Stimulated activated CD8-positive, alpha-beta memory T cell treated with anti-CD3 and anti-CD28 coated beads, Interleukin-15, amount 100 ng/mL, for 4 hours (primary cell): ENCODE data around the gene SLC39A12.
"Not testable (repeated sequence)": the region's sequence is repeated elsewhere in the genome, so short reads cannot be mapped to it uniquely, and the experiment has no call there.

ENCODE experiments used
- DNase-seq, 2 donors: peaks; one replicate each; pipeline ENCODE4 v3.0.0-alpha.2; 2020; ENCODE audit warnings: low read depth in 2 of 2

The SLC39A12 gene

GRCh38 chr10:17951868-17952371 is at the start of gene SLC39A12:
Gene SLC39A12, plus strand, starts transcription at chr10:17951918. Its CDS starts 1,359 bp downstream, at chr10:17953277.
- no peak for DNase-seq

GRCh38 chr10:17904564-17904963 is 47.2 kb upstream of the SLC39A12 start:
- no peak for DNase-seq

DNA sequence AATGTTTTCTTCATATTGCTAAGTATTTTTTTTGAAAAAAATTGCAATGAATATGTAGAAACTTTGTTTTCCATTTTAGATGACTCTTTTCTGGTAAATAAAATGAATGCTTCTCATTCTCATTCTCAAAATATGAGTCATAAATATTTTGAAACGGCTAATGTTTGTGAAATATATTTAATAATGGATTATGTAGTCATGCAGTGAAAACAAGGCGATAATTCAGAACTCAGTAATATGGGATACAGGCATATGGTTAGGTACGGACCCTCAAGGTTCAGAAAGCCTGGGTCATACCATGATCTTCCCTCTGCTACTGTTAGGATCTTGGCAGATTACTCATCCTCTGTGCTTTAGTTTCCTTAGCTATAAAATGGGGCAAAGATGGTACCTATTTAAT is 46.2 kb upstream of the SLC39A12 start:
- DNase-seq = no peak

- DNase-seq = no peak
Observed at GRCh38 chr10:17906002-17906401, 45.7 kb upstream of the SLC39A12 start.

DNA sequence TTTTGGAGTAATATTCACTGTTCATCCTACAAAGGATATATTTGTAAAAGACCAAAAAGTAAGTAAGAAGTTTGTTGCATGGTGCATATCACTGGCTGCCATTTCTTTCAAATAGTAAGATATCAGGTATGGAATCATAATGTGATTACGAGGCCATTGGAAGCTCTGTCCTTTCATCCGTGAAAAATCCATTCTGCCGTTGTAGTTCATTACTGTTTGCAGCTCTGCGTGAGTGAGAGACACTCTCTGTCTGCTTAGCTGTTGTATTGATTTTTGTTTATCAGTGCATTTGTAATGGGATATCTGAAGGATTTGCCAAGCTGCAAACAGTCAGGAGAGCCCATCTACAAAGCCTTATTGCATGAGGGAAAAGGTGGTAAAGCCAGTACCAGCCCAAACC is 44.1 kb upstream of the SLC39A12 start:
- no peak for DNase-seq

- DNase-seq = no peak
Observed at GRCh38 chr10:17910125-17910789, 41.5 kb upstream of the SLC39A12 start.

- DNase-seq = no peak
Observed at GRCh38 chr10:17912754-17913153, 39.0 kb upstream of the SLC39A12 start.

- no peak for DNase-seq
Observed at GRCh38 chr10:17913604-17914003, 38.1 kb upstream of the SLC39A12 start.

- DNase-seq = no peak
Observed at GRCh38 chr10:17914169-17915045, 37.3 kb upstream of the SLC39A12 start.

DNA sequence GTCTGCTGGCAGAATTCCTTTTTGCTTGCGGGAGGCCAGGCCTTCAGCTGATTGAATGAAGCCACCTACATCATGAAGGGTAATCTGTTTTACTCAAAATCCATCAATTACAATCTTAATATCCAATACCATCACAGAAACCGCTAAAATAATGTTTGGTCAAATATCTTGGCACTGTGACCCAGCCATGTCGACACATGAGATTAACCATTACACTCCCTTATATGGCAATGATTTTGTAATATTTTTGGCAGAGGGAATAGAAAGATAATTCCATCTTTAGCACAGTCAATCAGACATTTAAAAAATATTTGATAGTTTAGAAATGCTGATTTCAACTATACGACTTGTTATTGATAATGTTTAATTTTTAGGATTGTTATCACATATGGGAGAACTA is 36.5 kb upstream of the SLC39A12 start:
- no peak for DNase-seq

- no peak for DNase-seq
Observed at GRCh38 chr10:17918187-17918903, 33.4 kb upstream of the SLC39A12 start.

GRCh38 chr10:17921378-17921777 is 30.3 kb upstream of the SLC39A12 start:
- DNase-seq = no peak

DNA sequence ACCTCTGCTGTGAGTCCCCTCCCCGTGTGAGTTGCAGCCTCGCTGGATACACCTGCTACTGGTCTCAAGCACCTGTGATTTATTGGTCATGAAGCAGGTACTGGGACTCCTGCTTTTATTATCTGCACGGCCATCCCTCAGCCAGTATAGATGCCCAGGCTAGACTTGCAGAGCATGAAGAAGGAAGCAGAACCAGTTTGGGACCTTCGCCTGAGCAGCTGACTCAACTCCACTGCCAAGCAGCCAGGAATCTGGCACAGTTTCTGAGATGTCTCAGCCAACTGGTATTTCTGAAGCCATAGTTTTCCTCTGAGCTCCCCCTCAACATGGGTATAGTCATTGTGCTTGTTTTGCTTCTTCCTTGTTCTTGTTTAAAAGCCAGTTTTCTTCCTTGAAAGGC is 28.0 kb upstream of the SLC39A12 start:
- no peak for DNase-seq

- no peak for DNase-seq
Observed at GRCh38 chr10:17943033-17943745, 8.5 kb upstream of the SLC39A12 start.

DNA sequence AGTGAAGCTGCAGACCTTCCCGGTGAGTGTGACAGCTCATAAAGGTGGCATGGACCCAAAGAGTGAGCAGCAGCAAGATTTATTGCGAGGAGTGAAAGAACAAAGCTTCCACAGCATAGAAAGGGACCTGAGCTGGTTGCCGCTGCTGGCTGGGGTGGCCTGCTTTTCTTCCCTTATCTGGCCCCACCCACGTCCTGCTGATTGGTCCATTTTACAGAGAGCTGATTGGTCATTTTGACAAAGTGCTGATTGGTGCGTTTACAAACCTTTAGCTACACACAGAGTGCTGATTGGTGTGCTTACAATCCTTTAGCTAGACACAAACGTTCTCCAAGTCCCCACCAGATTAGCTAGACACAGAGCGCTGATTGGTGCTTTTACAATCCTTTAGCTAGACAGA is 1.4 kb upstream of the SLC39A12 start:
- DNase-seq = not testable (repeated sequence)

- DNase-seq = no peak
Observed at GRCh38 chr10:17950726-17951125, 992 bp upstream of the SLC39A12 start.

DNA sequence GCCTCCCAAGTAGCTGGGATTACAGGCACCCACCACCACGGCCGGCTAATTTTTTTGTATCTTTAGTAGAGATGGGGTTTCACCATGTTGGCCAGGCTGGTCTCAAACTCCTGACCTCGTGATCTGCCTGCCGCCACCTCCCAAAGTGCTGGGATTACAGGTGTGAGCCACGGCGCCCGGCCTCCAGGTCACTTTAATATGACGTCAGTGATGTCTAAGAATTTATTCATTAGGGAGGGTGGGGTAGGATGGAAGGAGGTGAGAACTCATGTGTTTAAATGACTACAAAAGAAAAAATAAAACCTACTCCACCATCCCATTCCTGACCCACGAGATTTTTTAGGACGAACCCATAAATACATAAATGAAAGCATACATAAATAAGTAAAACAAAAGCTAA is 2.7 kb downstream of the SLC39A12 start:
- not testable (repeated sequence) for DNase-seq

DNA sequence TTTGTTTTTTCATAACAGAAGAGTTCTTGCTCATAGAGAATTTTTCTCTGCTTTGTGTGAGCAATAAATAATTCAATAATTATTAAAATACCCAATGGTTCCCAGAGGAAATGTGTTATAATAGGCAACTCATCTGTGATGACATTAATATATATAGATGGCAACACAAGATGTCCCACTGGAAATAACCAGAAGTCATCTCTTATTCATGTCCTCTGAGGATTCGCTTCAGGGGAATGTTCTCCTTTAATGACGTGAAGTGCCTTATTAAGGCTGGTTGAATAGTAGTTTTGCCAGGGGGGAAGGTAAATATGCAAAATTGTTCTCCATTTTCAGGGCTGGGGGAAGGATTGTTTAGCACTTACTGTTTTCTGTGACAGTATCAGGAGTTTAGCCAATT is 3.1 kb downstream of the SLC39A12 start:
- no peak for DNase-seq

DNA sequence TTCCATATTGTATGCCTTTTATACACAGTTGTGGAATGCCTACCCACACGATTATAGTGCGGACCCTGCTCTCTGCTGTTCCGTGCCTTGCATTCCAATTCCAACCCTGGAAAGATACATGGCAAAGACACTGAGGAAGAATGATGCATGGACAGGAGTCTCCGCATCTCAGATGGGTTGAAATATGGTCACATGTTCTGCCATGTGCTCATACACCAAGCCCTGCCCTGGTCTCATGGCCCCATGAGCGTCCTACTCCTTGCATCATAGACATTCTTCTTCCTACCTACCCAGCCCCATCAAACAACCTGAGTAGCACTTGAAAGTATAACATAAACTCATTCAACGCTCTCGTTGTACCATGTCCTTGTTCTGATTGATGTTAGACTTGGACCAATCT is 6.3 kb downstream of the SLC39A12 start:
- no peak for DNase-seq

- no peak for DNase-seq
Observed at GRCh38 chr10:17959870-17960269, 8.2 kb downstream of the SLC39A12 start.

- DNase-seq = no peak
Observed at GRCh38 chr10:17961551-17962422, 10.1 kb downstream of the SLC39A12 start.
